Loucy (cell line): ENCODE results near the gene DES.

ENCODE experiments used
- EZH2phosphoT487 ChIP-seq: fragments of 200-600 bp; IDR thresholded peaks from 2 replicates; pipeline ENCODE4 v1.6.1; 2018; ENCODE audit warnings: antibody characterized with exemption, mild to moderate bottlenecking, moderate library complexity, borderline replicate concordance
- TF ChIP-seq, protein P1 (sequence below): fragments of 200-600 bp; sonication (generic); conservative IDR thresholded peaks from 2 replicates; pipeline ENCODE4 v1.5.1; 2014; ENCODE audit warnings: mild to moderate bottlenecking, antibody characterized with exemption, low read length

DNA sequence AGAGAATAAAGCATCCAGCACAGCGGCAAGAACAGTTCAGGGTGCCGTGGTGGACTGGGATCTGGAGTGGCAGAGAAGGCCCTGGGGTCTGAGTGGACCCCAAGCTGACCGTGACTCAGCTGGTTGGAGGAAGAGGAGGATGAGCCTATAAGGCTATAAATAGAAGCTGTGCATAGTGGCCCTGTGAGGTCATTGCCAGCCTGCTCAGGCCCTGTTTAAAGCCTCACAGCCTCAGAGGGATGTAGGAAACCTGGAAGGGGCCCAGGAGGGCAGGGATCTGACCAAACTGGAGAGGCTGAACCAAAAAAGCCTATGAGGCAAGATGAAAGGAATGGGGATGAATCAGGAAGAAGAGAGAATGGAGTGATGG is 11.3 kb upstream of the DES start:
- TF ChIP-seq, protein P1, sequence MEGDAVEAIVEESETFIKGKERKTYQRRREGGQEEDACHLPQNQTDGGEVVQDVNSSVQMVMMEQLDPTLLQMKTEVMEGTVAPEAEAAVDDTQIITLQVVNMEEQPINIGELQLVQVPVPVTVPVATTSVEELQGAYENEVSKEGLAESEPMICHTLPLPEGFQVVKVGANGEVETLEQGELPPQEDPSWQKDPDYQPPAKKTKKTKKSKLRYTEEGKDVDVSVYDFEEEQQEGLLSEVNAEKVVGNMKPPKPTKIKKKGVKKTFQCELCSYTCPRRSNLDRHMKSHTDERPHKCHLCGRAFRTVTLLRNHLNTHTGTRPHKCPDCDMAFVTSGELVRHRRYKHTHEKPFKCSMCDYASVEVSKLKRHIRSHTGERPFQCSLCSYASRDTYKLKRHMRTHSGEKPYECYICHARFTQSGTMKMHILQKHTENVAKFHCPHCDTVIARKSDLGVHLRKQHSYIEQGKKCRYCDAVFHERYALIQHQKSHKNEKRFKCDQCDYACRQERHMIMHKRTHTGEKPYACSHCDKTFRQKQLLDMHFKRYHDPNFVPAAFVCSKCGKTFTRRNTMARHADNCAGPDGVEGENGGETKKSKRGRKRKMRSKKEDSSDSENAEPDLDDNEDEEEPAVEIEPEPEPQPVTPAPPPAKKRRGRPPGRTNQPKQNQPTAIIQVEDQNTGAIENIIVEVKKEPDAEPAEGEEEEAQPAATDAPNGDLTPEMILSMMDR = no peak
- TF ChIP-seq EZH2phosphoT487 = no peak
